DMS 273 (cell line): ENCODE results near the gene SYNM.
A peak's percentile ranks its signal among the peaks of the same experiment; 100 is the strongest.

Experiments used
- DNase-seq: peaks from one replicate; lab custom pipeline; 2025; ENCODE audit not compliant: unreplicated experiment; lab: John Stamatoyannopoulos, UW

Gene SYNM

GRCh38 chr15:99165956-99166689 is 61.2 kb downstream of the SYNM start:
- no peak for DNase-seq

DNA sequence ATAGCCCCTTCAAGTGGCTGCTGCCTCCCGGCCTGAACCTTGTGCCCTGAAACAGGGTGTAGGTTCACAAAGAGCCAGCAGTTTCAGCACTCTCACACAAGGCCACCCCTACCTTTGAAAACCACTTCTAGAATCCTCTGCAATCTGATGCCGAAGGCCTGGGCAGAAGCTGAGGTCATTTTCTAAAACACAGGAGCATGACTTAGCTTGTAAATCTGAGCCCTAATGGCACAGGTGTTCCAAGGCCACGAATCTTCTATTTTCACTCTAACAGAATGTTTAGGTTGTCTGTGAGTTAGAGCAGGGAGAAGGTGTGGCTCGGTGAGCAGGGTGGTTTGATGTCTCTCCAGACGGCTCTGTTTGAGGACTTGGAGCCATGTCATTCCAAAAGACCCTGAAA is 62.3 kb downstream of the SYNM start:
- DNase-seq: no peak

DNA sequence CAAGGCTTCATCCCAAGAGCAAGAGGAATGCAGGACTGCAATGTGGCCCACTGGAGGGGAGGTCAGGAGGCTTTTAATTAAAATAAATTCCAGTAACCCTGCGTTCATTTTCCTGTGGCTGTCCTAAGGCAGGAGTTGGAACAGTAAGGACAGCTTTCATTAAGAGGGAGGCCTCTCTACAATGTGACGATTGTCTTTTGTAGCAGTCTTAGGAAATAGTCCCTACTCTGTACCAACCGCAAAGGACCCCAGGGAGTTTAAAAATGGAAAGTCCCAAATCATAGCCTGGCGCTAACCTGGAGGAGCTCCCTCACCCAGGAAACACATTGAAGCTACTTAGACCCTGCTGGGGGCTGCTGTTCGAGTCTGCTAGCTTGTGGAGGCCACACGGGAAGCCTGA is 62.8 kb downstream of the SYNM start:
- no peak for DNase-seq

GRCh38 chr15:99168601-99169580 is 64.0 kb downstream of the SYNM start:
- DNase-seq: no peak

DNA sequence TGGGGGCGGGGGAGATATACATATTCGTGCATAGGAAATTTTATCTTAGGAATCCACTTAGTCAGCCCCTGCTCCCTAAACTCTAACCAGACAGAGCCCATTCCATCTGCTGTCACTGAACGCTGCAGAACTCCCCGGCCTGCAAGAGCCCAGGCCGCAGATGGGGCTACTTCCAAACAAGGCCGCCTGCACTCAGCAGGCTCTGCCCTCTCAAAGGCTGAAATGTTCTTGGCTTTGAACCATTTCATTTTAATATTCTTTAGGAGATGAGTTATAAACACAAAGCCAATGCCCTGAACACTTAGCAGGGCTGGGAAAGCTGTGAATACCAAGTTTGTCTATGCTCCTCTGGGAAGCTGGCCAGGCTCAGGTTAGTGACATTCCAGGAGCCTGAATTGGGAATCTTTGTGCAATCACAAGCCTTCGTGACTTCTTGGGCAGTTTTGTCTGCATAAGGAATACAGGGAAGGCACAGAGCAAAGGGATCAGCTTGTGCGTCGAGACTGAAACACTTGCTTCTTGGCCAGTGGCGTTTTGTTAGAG is 65.0 kb downstream of the SYNM start:
- DNase-seq: no peak

- no peak for DNase-seq
Measured at GRCh38 chr15:99170476-99171065, 65.7 kb downstream of the SYNM start.

DNA sequence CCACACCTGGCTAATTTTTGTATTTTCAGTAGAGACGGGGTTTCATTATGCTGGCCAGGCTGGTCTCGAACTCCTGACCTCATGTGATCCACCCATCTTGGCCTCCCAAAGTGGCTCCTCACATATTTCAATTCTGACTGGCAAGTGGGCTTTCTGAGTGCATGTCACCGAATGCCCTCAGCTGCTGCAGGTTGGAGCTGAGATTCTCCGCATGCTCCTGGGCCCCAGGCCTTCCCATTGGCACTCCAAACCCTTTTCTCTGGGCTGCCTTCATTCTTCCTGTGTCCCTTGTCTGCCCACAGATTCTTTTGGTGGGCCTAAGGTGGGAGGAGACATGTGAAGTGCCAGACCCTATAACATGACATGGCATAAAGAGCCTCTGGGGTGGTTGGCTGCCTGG is 67.3 kb downstream of the SYNM start:
- DNase-seq: no peak

DNA sequence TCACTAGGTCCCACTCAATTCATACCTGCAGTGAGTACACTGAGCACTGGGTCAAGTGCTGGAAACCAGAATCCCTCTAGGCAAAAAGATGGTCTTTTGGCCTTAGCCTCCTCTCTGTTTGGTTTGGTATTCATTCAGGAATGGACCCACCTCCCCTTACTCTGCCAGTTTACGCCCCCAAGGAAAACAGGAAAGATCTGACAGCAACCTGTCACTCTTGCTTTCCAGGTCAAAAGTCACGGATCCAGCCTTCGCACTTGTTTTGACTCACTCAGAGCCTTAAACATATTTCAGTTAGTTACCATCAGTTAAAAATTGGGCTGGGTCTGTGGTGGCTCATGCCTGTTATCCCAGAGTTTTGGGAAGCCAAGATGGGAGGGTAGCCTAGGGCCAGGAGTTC is 68.1 kb downstream of the SYNM start:
- DNase-seq: no peak

DNA sequence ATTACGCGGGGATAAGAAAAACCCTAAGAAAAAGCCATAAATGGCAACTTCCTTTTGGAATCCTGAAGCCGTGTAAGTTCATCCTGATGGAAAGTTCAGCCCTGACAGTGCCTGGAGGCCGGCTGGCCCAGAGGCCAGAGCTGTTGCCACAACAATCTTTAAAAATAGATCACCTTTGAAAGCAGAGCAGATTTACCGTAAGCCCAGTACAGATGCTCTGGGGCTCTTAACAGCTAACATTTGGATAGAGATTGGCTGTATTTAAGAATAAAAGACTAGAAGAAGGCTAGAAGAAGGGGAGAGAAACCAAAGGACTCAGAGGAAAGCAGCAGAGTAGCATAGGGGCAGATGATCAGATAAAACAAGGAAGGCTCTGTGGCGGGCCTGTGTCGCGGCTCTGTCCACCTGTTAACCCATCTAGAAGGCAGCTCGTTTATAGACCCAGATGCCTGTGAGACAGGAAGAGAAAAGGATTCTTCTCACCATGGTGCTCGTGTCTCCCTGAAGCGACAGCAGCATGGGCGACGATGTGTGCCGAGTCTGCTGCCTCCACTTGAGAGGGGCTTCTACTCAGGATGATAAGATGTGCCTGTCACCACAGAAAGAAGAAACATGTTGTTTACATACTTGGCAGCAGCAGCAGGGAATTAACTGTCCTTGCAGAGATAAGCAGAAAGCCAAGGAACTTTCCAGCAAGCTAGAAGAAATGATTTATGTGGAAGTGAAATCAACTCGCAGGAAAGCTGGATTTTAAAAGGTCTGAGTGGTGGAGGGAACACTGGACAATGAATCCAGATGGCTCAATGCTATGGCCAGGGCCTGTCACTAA is 69.9 kb downstream of the SYNM start:
- DNase-seq: no peak

- DNase-seq: peak; percentile 15
Measured at GRCh38 chr15:99176757-99177156, 71.9 kb downstream of the SYNM start.

DNA sequence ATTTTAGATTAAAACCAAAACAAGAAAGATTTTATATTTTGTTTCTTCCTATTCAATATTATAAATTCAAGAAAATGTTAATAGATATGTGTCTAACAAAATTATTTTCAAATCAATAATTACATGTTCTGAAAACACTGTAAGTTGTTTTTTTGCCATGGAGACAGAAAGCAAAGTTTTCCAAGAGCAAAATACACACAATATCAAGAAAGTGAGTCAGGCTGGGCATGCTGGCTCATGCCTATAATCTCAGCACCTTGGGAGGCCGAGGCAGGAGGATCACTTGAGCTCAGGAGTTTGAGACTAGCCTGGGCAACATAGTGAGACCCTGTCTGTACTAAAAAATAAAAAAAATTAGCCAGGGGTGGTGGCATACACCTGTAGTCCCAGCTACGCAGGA is 72.8 kb downstream of the SYNM start:
- no peak for DNase-seq

DNA sequence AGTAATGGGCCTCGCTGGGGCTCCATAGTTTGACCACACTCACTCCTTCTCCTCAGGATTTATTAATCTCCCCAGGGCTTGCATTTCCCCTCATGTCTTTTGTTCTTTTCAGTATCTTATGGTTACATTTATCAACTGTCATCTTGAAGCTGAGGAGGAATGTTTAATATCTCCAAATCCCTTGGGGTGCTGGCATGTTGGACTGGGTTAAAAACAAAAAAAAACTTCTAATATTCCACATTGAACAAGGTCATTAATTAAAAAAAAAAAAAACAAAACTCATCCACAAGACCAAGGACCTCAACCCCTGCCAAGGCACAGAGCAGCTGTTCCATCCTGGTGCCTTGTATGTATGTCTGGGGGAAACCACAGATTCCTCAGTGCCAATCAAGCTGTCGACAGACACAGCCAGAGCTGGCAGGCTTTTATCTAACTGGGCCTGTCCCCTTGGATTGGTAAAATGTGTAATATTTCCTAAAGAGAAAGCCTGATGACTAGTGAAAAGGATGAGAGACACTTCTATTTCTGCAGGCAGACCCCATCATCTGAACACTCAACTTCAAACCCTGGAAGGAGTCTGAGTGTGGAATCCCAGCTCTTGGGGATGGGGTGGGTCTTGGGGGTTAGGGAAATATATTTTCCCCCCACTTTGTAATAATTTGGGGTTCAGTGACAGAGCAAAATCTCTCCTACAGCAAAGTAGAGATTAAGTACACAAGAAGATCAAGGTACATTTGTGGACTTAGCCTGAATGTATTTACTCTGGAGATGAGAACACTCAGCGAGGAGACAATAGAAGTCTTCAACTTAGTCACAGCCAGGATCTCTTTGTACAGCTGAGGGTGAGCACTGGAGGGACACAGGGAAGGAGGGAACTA is 75.4 kb downstream of the SYNM start:
- DNase-seq: no peak

DNA sequence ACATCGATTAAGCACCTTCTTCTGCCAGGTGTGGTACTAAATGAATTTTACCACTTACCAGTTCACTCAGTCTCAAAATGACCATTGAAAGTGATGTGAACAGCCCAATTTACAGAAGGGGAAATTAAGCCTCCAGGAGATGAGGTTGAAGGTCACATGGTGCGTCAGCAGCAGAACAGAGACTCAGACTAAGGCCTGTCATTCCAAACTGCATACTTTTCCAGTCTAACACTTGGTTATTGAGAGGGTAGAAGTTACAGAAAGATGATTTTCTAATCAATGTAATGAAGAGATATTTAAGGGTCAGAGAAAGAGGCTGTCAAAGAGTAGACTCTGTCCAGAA is 76.1 kb downstream of the SYNM start:
- no peak for DNase-seq

DNA sequence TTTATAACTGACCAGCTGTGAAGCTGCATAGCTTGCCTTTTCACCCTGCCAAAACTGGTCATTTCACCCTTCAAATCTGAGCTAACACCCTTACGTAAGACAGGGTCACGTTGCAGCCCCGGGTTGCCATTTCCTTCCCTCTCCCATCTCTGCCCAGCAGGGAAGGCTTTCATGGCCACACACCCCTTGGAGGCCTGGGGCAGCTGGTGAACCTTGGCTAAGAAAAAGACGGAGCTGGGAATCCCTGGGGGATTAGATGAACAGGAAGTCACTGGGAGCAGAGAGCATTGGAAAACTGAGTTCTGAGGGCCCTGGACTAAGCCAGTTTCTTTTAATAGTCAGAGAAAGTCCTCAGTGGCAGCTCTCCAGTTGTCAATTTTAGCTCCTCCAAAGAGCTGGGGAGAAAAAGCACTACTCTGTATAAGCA is 76.7 kb downstream of the SYNM start:
- DNase-seq: peak; percentile 4

DNA sequence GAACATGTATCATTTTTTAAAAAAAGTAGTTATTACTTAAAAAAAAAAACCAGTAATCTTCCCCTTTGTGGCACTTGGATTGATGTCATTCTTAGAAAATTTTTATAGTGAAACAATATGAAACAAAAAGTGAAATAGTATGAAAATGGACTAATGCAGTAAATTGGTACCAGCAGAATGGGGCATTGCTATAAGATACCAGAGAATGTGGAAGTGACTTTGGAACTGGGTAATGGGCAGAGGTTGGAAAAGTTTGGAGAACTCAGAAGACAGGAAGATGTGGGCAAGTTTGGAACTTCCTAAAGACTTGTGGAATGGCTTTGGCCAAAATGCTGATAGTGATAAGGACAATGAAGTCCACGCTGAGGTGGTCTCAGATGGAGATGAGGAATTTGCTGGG is 77.9 kb downstream of the SYNM start:
- no peak for DNase-seq
